ENCODE results near the gene HMX3.

- TF ChIP-seq CTCF (IDR thresholded peaks at IDR 0.05) (no peak), POLR2AphosphoS5 (IDR thresholded peaks at IDR 0.05; ENCODE audit: low read depth, low read length) (peak; percentile 97)
These were observed 18.4 kb downstream of the HMX3 start, which contains the start of gene BUB3 for GRCh38 chr10:123154092-123154710.

All from Panc1 (cell line).